Measurements from ENCODE around the gene WWOX.

Gene WWOX

DNA sequence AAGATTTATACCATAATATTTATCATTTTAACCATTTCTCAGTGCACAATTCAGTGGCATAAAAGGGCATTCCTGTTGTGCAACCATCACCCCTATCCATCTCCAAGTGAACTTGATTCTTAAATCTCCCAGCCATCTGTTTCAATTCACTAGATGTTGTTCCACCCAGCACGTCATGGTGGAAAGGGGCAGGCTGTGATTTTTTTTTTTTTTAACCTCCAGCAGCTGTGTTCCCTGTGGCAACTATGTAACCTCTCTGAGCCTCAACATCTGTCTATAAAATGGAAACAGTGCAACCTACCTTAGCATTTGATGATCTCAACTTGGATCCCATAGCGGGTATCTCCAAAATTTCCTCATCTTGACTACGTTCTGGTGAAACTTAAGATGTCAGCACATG, 604.5 kb downstream of the WWOX start:
- no peak for DNase-seq

DNA sequence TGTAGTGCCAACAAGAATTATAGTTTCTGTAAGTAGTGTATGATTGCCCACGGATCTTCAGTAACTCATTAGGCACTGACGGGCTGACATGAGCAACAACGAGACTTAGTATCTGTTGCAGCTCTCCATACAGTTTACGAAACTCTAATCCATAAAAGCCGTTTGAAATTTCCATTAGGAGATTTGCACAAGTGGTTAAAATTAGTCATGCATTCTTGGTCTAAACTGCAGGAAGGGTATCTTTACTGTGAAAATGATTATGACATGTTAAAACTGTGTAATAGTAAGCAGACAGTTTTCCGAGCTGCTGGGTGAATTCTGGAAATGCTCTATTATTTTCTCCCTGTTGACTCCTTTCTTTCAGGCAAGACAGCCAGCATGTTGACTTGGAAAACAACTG, 605.0 kb downstream of the WWOX start:
- peak; percentile 17 for DNase-seq

DNA sequence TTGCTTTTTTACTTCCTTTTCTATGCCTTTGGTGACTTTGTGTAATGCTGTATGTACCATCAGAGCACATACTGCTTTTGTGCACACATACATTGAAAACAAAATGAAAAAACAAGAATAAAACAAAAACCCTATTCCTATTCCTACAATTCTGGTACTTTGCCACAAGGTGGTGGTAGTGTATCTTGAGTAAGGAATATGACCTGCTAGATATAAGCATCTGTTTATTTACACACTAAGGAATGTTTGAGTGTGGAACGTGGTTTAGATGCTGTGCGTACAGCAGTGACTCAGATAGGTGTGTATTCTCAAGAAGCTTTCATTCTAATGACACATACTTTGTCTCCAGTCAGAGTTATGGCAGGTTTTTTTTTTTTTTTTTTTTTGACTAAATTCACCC, 606.2 kb downstream of the WWOX start:
- peak; percentile 11 for DNase-seq

GRCh38 chr16:78706637-78707036, 607.2 kb downstream of the WWOX start:
- DNase-seq, result no peak

DNA sequence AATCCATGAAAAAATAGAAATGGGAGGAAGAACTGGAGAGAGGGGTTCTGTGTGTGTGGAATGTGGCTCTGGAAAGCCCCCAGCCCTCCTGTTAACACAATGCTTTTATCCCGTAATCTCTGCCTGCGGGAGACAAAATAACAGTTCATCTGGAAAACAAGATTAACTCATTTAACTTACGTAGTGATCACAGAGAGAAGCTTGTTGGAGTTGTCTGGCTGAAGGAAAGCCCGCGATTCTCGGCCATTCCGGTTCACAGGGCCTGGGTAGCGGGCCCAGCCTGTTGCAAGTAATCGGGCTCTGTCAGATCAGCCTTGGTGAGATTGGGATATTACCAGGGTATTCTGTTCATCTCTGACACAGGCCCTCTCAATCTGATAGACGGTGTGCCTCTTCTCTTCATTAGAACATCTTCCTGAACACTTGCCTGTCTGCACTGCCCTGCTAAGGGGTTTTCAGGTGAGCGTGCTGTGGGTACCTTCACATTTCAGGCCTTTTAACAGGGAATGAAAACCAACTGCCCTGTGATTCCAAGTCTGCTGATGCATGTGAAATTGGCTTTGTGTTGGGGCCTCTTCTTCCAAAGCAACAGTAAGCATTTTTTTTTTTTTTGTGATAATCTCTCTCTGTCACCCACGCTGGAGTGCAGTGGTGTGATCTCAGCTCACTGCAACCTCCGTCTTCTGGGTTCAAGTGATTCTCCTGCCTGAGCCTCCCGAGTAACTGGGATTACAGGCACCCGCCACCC, 609.9 kb downstream of the WWOX start:
- DNase-seq, result no peak

- DNase-seq, result no peak
Measured at GRCh38 chr16:78715106-78715505, 615.7 kb downstream of the WWOX start.

GRCh38 chr16:78715673-78716072, 616.2 kb downstream of the WWOX start:
- no peak for DNase-seq

DNA sequence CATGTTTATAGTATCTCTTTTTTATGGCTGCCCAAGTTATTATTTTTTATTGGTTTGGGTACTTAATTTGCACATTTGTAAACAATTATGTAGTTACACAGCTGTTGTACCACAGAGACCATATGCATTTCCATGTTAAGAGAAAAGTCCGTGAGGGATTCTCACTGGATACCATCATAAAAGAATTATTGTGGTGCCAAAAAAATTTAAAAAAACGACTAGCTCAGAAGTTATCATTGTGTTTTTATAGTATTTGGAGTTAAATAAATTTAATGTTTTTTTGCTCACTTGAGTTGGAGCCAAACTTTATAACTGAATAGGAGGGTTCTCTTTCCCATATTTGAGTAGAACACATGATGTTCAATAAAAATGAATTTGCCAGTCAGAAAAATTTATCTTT, 618.7 kb downstream of the WWOX start:
- DNase-seq, result no peak

DNA sequence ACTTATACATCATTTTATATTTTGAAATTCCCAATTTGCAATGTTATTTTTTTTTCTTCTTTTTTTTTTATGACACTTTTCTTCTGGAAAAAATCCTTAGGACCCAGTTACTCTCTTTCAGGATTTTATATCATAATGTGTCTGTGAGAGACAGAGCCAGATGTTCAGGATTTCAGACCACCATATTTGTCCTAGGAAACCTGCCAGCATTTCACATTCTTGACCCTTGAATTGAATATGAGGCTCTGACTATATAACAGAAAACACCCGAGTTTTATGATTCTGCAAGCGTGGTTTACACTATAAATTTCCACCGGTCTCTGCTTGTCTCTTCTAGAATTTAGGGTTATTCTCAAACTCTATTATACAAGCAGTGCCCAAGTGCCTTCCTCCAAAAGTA, 621.0 kb downstream of the WWOX start:
- DNase-seq, result no peak

GRCh38 chr16:78727536-78727935, 628.1 kb downstream of the WWOX start:
- DNase-seq, result no peak

GRCh38 chr16:78729687-78730086, 630.2 kb downstream of the WWOX start:
- no peak for DNase-seq

GRCh38 chr16:78731785-78732184, 632.3 kb downstream of the WWOX start:
- no peak for DNase-seq

- no peak for DNase-seq
Measured at GRCh38 chr16:78732696-78733095, 633.2 kb downstream of the WWOX start.

DNA sequence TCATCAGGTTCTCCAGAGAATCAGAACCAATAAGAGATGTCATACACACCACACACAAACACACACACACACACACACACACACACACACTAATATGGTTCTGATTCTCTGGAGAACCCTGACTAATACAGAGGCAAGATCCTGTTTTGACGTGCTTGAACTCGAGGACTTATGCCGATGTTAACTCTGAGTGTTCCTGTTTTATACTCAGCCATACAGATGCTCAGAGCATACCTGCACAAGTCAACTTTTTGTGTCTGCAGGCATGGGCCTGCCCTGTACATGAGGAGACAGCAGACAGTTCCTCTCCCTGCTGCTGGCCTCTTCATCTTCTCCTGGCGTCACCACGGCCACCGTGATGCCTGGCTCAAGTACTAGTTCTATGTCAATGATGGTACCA, 635.9 kb downstream of the WWOX start:
- DNase-seq, result no peak

GRCh38 chr16:78737630-78738029, 638.2 kb downstream of the WWOX start:
- no peak for DNase-seq

DNA sequence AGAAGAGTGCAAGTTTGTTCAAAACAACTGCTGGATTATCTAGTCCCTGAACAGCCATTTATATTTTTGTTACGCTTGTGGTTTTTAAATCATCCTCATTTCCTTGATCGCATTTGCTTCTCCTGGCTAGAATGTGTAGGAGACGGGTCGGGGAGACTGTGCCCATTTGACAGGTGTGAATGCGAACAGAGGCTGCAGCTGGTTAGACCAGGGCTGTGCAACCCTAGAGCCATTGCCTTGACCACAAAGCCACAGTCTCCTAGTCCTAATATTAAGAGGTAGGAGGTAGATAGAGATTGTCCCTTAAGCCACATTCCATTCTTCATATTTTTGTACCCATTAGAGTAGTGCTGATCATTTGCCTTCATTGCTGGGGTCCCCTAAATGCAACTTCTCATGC, 639.1 kb downstream of the WWOX start:
- DNase-seq, result no peak

GRCh38 chr16:78740269-78740668, 640.8 kb downstream of the WWOX start:
- no peak for DNase-seq

DNA sequence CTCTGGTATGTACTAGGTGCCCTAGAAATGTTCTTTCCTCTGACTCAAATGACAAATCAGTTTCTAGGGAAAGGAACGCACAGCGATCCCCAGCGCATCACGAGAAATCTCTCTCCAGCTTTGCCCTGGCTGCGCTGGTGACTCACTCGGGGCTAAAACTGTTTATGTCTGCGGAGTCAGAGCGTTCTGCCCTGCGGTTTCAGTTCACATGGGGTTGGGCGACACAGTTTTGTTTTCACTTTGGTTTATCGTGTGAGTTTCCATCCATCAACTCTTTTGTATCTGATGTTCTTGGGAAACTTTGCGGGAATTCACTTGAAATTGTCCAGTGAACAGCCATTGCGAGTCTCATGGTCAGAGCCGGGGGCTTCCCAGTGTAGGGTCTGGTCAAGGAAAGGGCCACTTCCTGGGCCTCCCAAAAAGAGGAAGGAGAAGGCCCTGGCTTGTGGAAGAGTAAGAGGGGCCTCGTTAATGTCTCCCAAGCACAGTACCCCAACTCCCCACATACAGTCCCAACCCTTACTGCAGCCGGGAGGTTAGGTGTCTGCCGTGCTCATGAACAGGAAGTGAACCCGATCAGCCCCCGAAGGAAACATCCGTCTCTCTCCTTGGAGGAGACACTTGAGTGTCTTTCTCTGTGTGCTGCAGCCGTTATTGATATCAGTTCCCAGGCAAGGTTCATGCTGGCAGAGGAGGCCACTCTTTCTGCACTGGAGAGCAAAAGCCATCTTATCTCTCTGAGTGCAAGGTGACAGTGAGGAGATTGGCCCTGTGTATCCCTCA, 643.2 kb downstream of the WWOX start:
- DNase-seq, result no peak

- no peak for DNase-seq
Measured at GRCh38 chr16:78743556-78743955, 644.1 kb downstream of the WWOX start.

- no peak for DNase-seq
Measured at GRCh38 chr16:78744099-78744498, 644.6 kb downstream of the WWOX start.

GRCh38 chr16:78744796-78745107, 645.3 kb downstream of the WWOX start:
- no peak for DNase-seq

DNA sequence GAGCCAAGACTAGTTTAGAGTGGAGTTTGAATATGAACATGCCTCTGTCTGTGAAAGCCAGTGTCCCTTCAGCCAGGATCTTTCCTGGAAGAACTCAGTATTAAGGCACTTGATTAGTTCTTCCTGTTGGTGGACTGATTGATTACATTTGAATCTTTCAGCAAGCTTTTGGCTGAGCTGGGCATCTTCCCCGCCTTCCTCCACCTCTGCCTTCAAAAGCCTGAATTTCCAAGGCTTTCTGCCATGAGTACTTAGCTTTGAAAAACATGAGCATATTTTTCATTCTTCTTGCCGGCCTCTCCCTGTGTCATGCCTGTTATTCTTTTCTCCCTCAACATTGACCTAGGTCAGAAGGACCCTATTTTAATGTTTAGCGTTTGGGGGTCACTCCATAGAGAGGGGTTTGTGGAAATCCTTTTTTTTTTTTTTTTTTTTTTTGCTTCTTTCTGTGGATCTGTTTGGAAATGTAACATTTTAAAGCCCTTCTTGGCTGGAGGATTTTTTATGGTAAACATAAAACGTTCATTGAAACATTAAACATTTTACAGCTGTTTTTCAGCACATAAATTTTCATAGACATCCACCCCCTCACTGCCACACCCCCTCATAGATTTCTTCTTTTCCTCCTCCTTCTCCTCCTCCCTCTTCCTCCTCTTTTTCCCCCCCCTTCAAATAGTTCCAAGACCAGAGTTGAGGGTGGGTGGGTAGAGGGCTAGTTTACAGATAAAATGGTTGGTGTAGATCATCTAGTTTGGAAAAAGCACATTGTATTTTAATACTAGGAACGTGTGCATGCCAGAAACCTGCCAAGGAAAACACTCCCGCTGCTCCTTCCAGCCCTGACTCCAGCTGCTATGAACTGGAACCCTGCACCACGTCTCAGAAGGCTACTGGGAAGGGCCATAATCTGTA, 645.9 kb downstream of the WWOX start:
- DNase-seq, result no peak

GRCh38 chr16:78746718-78747117, 647.3 kb downstream of the WWOX start:
- no peak for DNase-seq

Data from fibroblast of skin of back (primary cell).